Activated CD4-positive, alpha-beta T cell treated with anti-CD3 and anti-CD28 coated beads for 1 hour (primary cell): Measurements from ENCODE around the gene CLOCK.

Experiments used
- DNase-seq: peaks from one replicate; pipeline ENCODE4 v3.0.0-alpha.2; 2020

CLOCK gene

GRCh38 chr4:55538531-55538930 is 8.2 kb downstream of the CLOCK start:
- no peak for DNase-seq

- no peak for DNase-seq
Observed at GRCh38 chr4:55534306-55534705, 12.4 kb downstream of the CLOCK start.

GRCh38 chr4:55530691-55531090 is 16.0 kb downstream of the CLOCK start:
- DNase-seq = no peak

GRCh38 chr4:55530167-55530566 is 16.5 kb downstream of the CLOCK start:
- no peak for DNase-seq

- no peak for DNase-seq
Observed at GRCh38 chr4:55528491-55528890, 18.2 kb downstream of the CLOCK start.

- DNase-seq = no peak
Observed at GRCh38 chr4:55524844-55525571, 21.7 kb downstream of the CLOCK start.

- no peak for DNase-seq
Observed at GRCh38 chr4:55518442-55518841, 28.3 kb downstream of the CLOCK start.

- DNase-seq = no peak
Observed at GRCh38 chr4:55517526-55518229, 29.0 kb downstream of the CLOCK start.

- no peak for DNase-seq
Observed at GRCh38 chr4:55512922-55513571, 33.7 kb downstream of the CLOCK start.

- DNase-seq = no peak
Observed at GRCh38 chr4:55512077-55512476, 34.6 kb downstream of the CLOCK start.

- no peak for DNase-seq
Observed at GRCh38 chr4:55510685-55511084, 36.0 kb downstream of the CLOCK start.

- DNase-seq = no peak
Observed at GRCh38 chr4:55509266-55509665, 37.4 kb downstream of the CLOCK start.

GRCh38 chr4:55507612-55508011 is 39.1 kb downstream of the CLOCK start:
- no peak for DNase-seq

- no peak for DNase-seq
Observed at GRCh38 chr4:55503169-55503568, 43.5 kb downstream of the CLOCK start.

- DNase-seq = no peak
Observed at GRCh38 chr4:55500072-55500471, 46.6 kb downstream of the CLOCK start.

GRCh38 chr4:55499495-55499894 is 47.2 kb downstream of the CLOCK start:
- DNase-seq = no peak

GRCh38 chr4:55498051-55498450 is 48.7 kb downstream of the CLOCK start:
- DNase-seq = no peak

GRCh38 chr4:55491486-55491885 is 55.2 kb downstream of the CLOCK start:
- no peak for DNase-seq

- DNase-seq = no peak
Observed at GRCh38 chr4:55488716-55489115, 58.0 kb downstream of the CLOCK start.

GRCh38 chr4:55485821-55486220 is 60.9 kb downstream of the CLOCK start:
- no peak for DNase-seq

- no peak for DNase-seq
Observed at GRCh38 chr4:55483315-55483714, 63.4 kb downstream of the CLOCK start.

- DNase-seq = no peak
Observed at GRCh38 chr4:55475394-55476243, 71.1 kb downstream of the CLOCK start.

GRCh38 chr4:55469979-55470378 is 76.7 kb downstream of the CLOCK start:
- no peak for DNase-seq
